ENCODE measurements around the gene DNMT3L. TPM values are rescaled to one million over a fixed set of nuclear protein-coding genes. Genes with fewer than 3 reads are reported as not detected.

DNMT3L gene
- total RNA-seq, 1 donor from 2014 or later: not detected

DNA sequence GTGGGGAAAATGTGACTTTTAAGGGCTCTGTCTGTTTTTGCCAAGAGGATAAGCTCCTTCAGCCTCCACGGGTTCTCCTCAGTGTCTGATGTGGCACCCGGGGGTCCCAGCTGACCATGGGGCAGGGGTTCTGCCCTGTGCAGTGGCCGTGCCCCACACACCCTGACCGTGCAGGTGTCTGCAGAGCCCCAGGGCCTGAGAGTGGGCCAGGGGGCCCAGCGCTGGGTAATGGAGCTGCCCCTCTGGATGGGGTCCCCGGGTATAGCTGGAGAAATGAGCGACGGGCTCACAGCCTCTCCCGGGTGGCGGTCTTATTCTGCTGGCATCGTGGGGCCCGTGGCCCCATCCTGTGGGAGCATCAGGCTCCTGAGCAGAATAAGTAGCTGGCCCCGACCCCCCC is 35.2 kb upstream of the DNMT3L start:
- TF ChIP-seq, protein P1, sequence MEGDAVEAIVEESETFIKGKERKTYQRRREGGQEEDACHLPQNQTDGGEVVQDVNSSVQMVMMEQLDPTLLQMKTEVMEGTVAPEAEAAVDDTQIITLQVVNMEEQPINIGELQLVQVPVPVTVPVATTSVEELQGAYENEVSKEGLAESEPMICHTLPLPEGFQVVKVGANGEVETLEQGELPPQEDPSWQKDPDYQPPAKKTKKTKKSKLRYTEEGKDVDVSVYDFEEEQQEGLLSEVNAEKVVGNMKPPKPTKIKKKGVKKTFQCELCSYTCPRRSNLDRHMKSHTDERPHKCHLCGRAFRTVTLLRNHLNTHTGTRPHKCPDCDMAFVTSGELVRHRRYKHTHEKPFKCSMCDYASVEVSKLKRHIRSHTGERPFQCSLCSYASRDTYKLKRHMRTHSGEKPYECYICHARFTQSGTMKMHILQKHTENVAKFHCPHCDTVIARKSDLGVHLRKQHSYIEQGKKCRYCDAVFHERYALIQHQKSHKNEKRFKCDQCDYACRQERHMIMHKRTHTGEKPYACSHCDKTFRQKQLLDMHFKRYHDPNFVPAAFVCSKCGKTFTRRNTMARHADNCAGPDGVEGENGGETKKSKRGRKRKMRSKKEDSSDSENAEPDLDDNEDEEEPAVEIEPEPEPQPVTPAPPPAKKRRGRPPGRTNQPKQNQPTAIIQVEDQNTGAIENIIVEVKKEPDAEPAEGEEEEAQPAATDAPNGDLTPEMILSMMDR (IDR thresholded peaks at IDR 0.05; ENCODE audit: unreplicated experiment): no peak
- no peak for DNase-seq (ENCODE audit: low spot score, unreplicated experiment)
- H3K36me3 Mint-ChIP-seq (ENCODE audit: insufficient read depth): no peaks in the 10 kb centered on the region
- H3K9me3 Mint-ChIP-seq (ENCODE audit: low read depth): no peaks in the 10 kb centered on the region
- peaks cover 5% of the 10 kb centered on the region for H3K4me1 Mint-ChIP-seq (ENCODE audit: low read depth)
- H3K4me3 Mint-ChIP-seq (ENCODE audit: low read depth): no peak overlapping the region
- no peaks in the 10 kb centered on the region for H3K27me3 Mint-ChIP-seq
- no peak overlapping the region for H3K27ac Mint-ChIP-seq

DNA sequence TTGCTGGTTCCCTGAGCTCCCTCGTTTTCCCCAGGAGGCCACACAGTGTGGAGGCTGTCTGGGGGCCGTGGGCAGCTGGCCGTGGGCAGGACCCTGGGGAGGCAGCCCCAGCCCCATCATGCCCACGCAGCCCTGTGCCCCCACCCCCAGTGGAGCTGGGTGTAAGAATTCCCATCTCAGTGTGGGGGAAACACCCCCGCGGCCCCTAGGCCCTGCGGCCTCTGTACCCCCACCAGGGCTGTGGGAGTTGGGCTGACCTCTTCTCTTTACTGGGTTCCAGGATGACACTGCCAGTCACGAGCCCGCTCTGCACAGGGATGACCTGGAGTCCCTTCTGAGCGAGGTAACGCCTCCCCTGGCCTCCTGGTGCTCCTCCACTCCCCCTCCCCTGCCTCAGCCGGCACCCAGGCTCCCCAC is 34.4 kb upstream of the DNMT3L start:
- no peak overlapping the region for H3K27ac Mint-ChIP-seq
- H3K27me3 Mint-ChIP-seq: no peaks in the 10 kb centered on the region
- no peaks in the 10 kb centered on the region for H3K9me3 Mint-ChIP-seq (ENCODE audit: low read depth)
- no peaks in the 10 kb centered on the region for H3K36me3 Mint-ChIP-seq (ENCODE audit: insufficient read depth)
- peaks cover 5% of the 10 kb centered on the region for H3K4me1 Mint-ChIP-seq (ENCODE audit: low read depth)
- no peak overlapping the region for H3K4me3 Mint-ChIP-seq (ENCODE audit: low read depth)
- TF ChIP-seq, protein P1 (IDR thresholded peaks at IDR 0.05; ENCODE audit: unreplicated experiment): no peak
- DNase-seq (ENCODE audit: low spot score, unreplicated experiment): no peak

DNA sequence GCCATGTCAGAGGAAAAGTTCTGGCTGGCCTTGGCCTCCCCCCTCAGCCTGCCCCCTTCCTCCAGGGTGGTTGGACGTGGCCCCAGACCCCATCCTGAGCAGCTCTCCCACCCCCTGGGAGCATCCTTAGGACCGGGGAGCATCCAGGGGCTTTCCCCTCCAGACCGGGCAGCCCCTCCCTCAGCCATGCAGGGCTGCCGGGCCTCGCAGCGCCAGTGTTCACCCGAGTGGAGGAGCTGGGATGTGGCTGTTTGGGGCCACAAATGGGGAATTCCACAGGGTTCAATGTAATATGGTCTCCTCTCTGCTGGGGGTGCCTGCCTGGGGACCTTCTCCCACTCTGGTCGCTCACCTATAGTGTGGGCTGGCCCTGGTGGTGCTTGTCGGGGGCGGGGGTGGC is 33.9 kb upstream of the DNMT3L start:
- TF ChIP-seq, protein P1 (IDR thresholded peaks at IDR 0.05; ENCODE audit: unreplicated experiment): no peak
- no peak overlapping the region for H3K27ac Mint-ChIP-seq
- H3K4me1 Mint-ChIP-seq (ENCODE audit: low read depth): peaks cover 2% of the 10 kb centered on the region
- no peak for DNase-seq (ENCODE audit: low spot score, unreplicated experiment)
- H3K36me3 Mint-ChIP-seq (ENCODE audit: insufficient read depth): no peaks in the 10 kb centered on the region
- no peaks in the 10 kb centered on the region for H3K9me3 Mint-ChIP-seq (ENCODE audit: low read depth)
- H3K4me3 Mint-ChIP-seq (ENCODE audit: low read depth): no peak overlapping the region
- H3K27me3 Mint-ChIP-seq: no peaks in the 10 kb centered on the region

DNA sequence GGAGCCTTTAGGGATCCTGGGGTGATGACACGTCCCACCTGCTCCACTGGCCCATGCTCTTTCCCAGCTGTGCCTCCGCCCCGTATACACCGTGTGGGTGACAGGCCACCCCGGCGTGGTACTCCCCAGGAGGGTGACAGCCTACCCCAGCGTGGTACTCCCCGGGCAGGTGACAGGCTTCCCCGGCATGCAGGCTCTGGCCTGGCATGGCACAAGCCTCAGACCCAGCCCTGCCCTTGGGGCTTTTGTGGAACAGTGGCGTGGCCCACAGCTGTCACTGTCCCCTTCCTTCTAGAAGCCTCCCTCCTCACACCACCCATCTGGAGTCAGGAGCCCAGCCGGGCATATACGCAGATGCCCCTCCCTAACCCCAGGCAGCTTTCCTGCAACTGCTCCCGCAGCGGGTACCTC is 33.5 kb upstream of the DNMT3L start:
- no peaks in the 10 kb centered on the region for H3K27me3 Mint-ChIP-seq
- no peaks in the 10 kb centered on the region for H3K9me3 Mint-ChIP-seq (ENCODE audit: low read depth)
- no peak overlapping the region for H3K27ac Mint-ChIP-seq
- no peak overlapping the region for H3K4me3 Mint-ChIP-seq (ENCODE audit: low read depth)
- no peaks in the 10 kb centered on the region for H3K36me3 Mint-ChIP-seq (ENCODE audit: insufficient read depth)
- TF ChIP-seq, protein P1 (IDR thresholded peaks at IDR 0.05; ENCODE audit: unreplicated experiment): no peak
- H3K4me1 Mint-ChIP-seq (ENCODE audit: low read depth): peaks cover 2% of the 10 kb centered on the region
- DNase-seq (ENCODE audit: low spot score, unreplicated experiment): no peak

DNA sequence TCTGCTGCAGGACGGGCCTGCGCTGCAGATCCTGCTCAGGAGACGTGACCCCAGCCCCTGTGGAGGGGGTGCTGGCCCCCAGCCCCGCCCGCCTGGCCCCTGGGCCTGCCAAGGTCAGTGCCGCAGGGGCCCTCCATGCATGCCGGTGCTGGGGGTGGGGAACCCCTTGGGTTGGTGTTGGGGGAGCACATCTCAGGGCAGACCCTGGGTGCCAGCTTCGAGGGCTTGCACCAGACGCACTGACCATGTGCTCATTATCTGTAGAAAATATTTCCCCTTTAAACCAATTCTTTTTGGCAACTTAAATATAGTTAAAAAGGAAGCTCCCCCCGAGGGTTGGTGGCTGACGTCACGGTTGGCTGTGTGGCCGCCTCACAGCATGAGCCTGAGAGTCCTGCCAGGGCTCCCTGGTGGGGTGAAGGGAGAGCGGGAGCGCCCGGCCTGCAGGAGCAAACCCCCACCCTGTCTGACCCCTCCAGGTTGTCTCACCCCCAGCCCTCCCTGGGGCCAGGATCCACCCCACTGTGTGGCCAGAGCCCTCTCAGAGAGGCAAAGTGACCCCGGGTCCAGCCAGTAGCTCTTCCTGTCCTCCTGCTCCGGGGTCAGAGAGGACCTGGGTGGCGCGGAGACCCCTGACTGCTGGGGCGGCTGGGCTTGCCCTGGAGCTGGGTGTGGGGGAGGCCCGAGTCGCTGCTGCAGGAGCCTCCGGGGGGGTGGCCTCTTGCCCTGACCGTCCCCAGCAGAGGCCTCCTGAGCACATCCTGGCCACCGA is 32.9 kb upstream of the DNMT3L start:
- no peaks in the 10 kb centered on the region for H3K9me3 Mint-ChIP-seq (ENCODE audit: low read depth)
- no peak overlapping the region for H3K27ac Mint-ChIP-seq
- H3K4me1 Mint-ChIP-seq (ENCODE audit: low read depth): peaks cover 2% of the 10 kb centered on the region
- no peak for DNase-seq (ENCODE audit: low spot score, unreplicated experiment)
- no peak overlapping the region for H3K4me3 Mint-ChIP-seq (ENCODE audit: low read depth)
- H3K27me3 Mint-ChIP-seq: no peaks in the 10 kb centered on the region
- H3K36me3 Mint-ChIP-seq (ENCODE audit: insufficient read depth): no peaks in the 10 kb centered on the region
- TF ChIP-seq, protein P1 (IDR thresholded peaks at IDR 0.05; ENCODE audit: unreplicated experiment): no peak
